ENCODE measurements around the gene OPN1SW. TPM values are rescaled to one million over a fixed set of nuclear protein-coding genes. Genes with fewer than 3 reads are reported as not detected.

Gene OPN1SW
- total and polyA plus RNA-seq, 9 of the 15 experiments (the other 6 are each of a cell fraction or from before 2014, with no cell fraction given) = 0.84 to 1.0 TPM; not detected in 7

GRCh38 chr7:128791121-128791971 lies 15.8 kb upstream of the OPN1SW start, which contains the start of gene CCDC136 (continued):
- TF ChIP-seq RBM15 (IDR thresholded peaks at IDR 0.05; ENCODE audit: insufficient read depth, low read length) (no peak), ZNF224 (CRISPR knock-in tag; IDR thresholded peaks at IDR 0.05) (no peak), TOE1 (IDR thresholded peaks at IDR 0.05; ENCODE audit: borderline replicate concordance) (peak; percentile 18; the same call in 1 of the 2 replicates), TOE1 (CRISPR knock-in tag; IDR thresholded peaks at IDR 0.05; ENCODE audit: borderline replicate concordance, low read depth) (no peak), BRD9 (IDR thresholded peaks at IDR 0.05; ENCODE audit: low read depth, partially characterized antibody) (no peak), STAT5A (IDR thresholded peaks at IDR 0.05; ENCODE audit: borderline replicate concordance, low read length) (no peak), KAT8 (IDR thresholded peaks at IDR 0.05; ENCODE audit: low read depth) (no peak), PHF21A (IDR thresholded peaks at IDR 0.05; ENCODE audit: borderline replicate concordance, low read depth) (no peak), ZNF766 (CRISPR knock-in tag; conservative IDR thresholded peaks at IDR 0.05) (peak; percentile 49; the same call in 1 of the 2 replicates), CBFB (CRISPR knock-in tag; IDR thresholded peaks at IDR 0.05) (no peak), CHCHD3 (CRISPR knock-in tag; IDR thresholded peaks at IDR 0.05) (no peak), ZNF507 (tag; conservative IDR thresholded peaks at IDR 0.05) (no peak), SMARCA4 (IDR thresholded peaks at IDR 0.05) (0 out of 2 replicates have a peak, but pooled peaks have one; percentile 23), POLR3G (IDR thresholded peaks at IDR 0.05; ENCODE audit: extremely low read depth, insufficient read length, insufficient replicate concordance) (no peak), EHMT2 (IDR thresholded peaks at IDR 0.05) (no peak), BRF2 (IDR thresholded peaks at IDR 0.05; ENCODE audit: borderline replicate concordance, insufficient read depth, insufficient read length) (no peak), ZMIZ1 (IDR thresholded peaks at IDR 0.05; ENCODE audit: low read depth in 2 of 2, low read length in 2 of 2) (no peak), JUND (IDR thresholded peaks at IDR 0.05; ENCODE audit: borderline replicate concordance, low read depth, low read length) (no peak), JUND (tag; IDR thresholded peaks at IDR 0.05; ENCODE audit: borderline replicate concordance, low read depth, low read length) (no peak; the same call in 2 of the 3 replicates)
- TF ChIP-seq, protein P1, sequence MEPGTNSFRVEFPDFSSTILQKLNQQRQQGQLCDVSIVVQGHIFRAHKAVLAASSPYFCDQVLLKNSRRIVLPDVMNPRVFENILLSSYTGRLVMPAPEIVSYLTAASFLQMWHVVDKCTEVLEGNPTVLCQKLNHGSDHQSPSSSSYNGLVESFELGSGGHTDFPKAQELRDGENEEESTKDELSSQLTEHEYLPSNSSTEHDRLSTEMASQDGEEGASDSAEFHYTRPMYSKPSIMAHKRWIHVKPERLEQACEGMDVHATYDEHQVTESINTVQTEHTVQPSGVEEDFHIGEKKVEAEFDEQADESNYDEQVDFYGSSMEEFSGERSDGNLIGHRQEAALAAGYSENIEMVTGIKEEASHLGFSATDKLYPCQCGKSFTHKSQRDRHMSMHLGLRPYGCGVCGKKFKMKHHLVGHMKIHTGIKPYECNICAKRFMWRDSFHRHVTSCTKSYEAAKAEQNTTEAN (CRISPR knock-in tag; IDR thresholded peaks at IDR 0.05) = no peak

Data from K562 (cell line).